Measurements from ENCODE around the gene FSTL1.

Gene FSTL1

DNA sequence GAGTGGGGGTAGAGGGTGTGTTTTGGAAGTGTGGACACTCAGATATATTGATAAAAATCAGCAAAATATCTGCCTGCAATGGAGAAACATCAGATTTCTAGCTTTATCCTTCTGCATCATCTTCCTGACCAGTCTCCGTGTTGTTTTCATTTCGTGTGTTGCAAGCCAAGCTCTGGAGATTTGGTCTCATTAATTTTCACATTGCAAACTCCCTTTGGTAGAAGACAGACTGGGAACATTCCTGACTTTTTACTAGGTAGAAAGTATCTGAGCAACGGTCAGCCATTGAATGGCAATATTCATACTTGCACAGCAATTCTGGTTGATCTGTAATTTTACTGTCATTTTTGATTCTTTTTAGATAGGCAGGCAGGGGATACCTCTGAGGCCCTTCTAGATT lies 30.4 kb downstream of the FSTL1 start:
- no peaks in the 10 kb centered on the region for H3K27me3 ChIP-seq (ENCODE audit: control insufficient read depth, insufficient read depth, low read length, poor library complexity, severe bottlenecking)
- H3K4me1 ChIP-seq (ENCODE audit: control insufficient read depth, insufficient read depth, low read length): peaks cover 41% of the 10 kb centered on the region
- H3K9me3 ChIP-seq (ENCODE audit: control insufficient read depth, low read length): no peaks in the 10 kb centered on the region
- no peak overlapping the region for H3K4me3 ChIP-seq (ENCODE audit: insufficient read depth, low read depth, low read length)
- no peaks in the 10 kb centered on the region for H3K36me3 ChIP-seq (ENCODE audit: control insufficient read depth, insufficient read depth, low read length)
- H3K27ac ChIP-seq (ENCODE audit: insufficient read depth, low read depth, low read length, poor library complexity, severe bottlenecking): no peak overlapping the region
- 96 to 97% methylated on average over 3 of the region's 3 CpGs for WGBS, 2 experiments

DNA sequence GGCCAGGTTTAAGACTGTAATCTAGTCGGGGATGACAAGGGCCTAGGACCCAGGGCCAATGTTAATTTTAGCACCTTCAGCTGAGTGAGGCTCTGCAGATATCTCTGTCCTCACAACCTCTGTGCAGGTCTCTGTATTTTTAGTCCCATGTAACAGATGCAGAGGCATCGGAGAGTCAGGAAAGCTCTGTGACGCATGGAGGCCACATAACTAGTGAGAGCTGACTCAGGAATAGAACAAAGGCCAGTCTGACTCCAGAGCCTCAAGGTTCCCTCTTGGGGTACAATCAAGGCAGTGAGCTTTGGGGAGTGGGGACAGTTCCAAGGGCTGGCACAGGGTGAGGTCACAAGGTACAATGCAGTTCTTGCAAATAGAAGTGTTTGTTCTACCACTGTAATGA lies 31.0 kb downstream of the FSTL1 start:
- Histone ChIP-seq H3K27me3 (ENCODE audit: control insufficient read depth, insufficient read depth, low read length, poor library complexity, severe bottlenecking) (no peaks in the 10 kb centered on the region), H3K36me3 (ENCODE audit: control insufficient read depth, insufficient read depth, low read length) (no peaks in the 10 kb centered on the region), H3K4me1 (ENCODE audit: control insufficient read depth, insufficient read depth, low read length) (peaks cover 41% of the 10 kb centered on the region), H3K9me3 (ENCODE audit: control insufficient read depth, low read length) (no peaks in the 10 kb centered on the region), H3K27ac (ENCODE audit: insufficient read depth, low read depth, low read length, poor library complexity, severe bottlenecking) (no peak overlapping the region), H3K4me3 (ENCODE audit: insufficient read depth, low read depth, low read length) (no peak overlapping the region)
- 92 to 93% methylated on average over 3 of the region's 3 CpGs for WGBS, 2 experiments

DNA sequence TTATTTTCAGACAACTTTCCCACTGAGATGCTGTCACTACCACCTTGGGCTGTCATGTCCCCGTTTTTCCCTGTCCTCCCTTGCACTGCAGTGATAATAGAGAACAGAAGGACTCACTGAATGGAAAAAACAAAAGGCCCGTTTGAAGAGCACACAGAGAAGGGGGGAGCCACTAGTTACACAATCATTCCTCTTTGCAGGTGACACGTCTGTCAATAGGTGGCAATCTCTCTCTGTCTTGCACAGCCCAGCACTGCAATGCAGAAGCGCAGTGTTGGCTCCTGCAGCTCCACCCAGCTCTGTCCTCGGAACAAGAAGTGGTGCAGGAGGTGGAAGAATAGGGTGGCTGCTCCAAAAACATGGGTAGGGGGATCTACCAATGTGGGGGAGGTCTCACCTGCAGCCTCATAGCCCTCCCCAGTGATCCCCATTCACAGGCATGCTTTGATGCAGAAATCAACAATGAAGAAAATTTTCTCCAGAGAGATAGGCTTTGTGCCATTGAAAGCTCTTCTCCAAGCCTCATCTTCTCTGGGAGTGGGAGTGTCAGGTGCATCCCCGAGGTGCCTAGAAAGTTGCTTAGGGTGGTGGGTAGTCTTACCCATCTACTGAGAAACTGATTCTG lies 31.8 kb downstream of the FSTL1 start:
- Histone ChIP-seq H3K36me3 (ENCODE audit: control insufficient read depth, insufficient read depth, low read length) (no peaks in the 10 kb centered on the region), H3K9me3 (ENCODE audit: control insufficient read depth, low read length) (no peaks in the 10 kb centered on the region), H3K4me3 (ENCODE audit: insufficient read depth, low read depth, low read length) (no peak overlapping the region), H3K4me1 (ENCODE audit: control insufficient read depth, insufficient read depth, low read length) (peaks cover 41% of the 10 kb centered on the region), H3K27me3 (ENCODE audit: control insufficient read depth, insufficient read depth, low read length, poor library complexity, severe bottlenecking) (no peaks in the 10 kb centered on the region), H3K27ac (ENCODE audit: insufficient read depth, low read depth, low read length, poor library complexity, severe bottlenecking) (no peak overlapping the region)
- 23 to 26% methylated on average over 6 of the region's 6 CpGs for WGBS, 2 experiments

DNA sequence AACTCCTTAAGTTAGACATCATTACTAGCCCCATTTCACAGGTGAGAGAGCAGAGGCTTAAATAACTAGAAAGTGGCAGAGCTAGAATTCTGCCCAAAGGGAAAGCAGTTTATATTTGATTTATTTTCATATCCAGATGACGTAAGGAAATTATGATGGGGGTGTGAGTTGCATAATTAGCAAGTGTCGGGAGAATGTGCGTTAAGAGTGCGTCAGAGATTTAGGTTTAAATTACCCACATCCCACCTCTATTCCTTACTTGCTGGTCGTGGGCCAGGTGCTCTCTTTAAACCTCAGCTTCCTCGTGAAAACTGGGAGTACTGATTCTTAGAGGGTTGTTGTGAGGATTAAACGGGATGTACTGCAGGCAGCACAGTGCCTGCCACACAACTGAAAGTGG lies 32.3 kb downstream of the FSTL1 start:
- no peak overlapping the region for H3K4me3 ChIP-seq (ENCODE audit: insufficient read depth, low read depth, low read length)
- H3K36me3 ChIP-seq (ENCODE audit: control insufficient read depth, insufficient read depth, low read length): peaks cover 2% of the 10 kb centered on the region
- no peak overlapping the region for H3K27ac ChIP-seq (ENCODE audit: insufficient read depth, low read depth, low read length, poor library complexity, severe bottlenecking)
- peaks cover 41% of the 10 kb centered on the region for H3K4me1 ChIP-seq (ENCODE audit: control insufficient read depth, insufficient read depth, low read length)
- no peaks in the 10 kb centered on the region for H3K9me3 ChIP-seq (ENCODE audit: control insufficient read depth, low read length)
- 76 to 83% methylated on average over 4 to 7 of the region's 7 CpGs for WGBS, 2 experiments
- H3K27me3 ChIP-seq (ENCODE audit: control insufficient read depth, insufficient read depth, low read length, poor library complexity, severe bottlenecking): no peaks in the 10 kb centered on the region

DNA sequence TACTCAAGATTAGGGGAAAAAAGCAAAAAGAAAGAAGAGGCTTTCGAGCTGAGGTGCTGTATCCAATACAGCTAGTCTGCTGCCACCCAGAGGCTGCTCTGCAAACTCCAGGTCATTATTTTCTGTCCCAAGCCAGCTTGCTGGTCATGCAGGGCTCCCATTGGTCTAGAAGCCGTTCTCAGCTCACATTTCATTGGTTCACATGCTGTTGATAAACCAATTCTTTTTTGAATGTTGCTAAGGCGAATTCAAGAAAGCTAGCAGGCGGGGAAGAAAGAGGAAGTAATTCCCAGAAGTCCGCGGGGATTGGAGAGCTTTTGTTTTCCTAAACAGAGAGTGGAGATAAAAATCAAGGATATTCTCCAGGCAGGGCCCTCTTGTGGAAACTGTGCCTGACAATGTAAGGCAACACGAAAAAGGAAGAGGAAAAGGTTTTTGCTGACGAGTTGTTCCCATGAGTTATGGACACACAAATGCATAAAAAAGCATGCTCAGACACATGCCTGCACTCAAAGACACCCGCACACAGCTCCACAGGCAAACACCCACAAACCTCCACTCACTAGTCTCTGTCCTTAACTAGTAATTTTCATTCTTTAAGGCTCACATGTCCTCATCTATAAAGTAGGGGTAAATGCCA lies 33.4 kb downstream of the FSTL1 start:
- H3K27ac ChIP-seq (ENCODE audit: insufficient read depth, low read depth, low read length, poor library complexity, severe bottlenecking): peak overlapping the region; percentile 64
- H3K4me3 ChIP-seq (ENCODE audit: insufficient read depth, low read depth, low read length): no peak overlapping the region
- H3K4me1 ChIP-seq (ENCODE audit: control insufficient read depth, insufficient read depth, low read length): peaks cover 41% of the 10 kb centered on the region
- peaks cover 10% of the 10 kb centered on the region for H3K36me3 ChIP-seq (ENCODE audit: control insufficient read depth, insufficient read depth, low read length)
- H3K9me3 ChIP-seq (ENCODE audit: control insufficient read depth, low read length): no peaks in the 10 kb centered on the region
- whole genome bisulfite sequencing, 2 experiments: 10 to 17% methylated on average over 9 of the region's 9 CpGs
- H3K27me3 ChIP-seq (ENCODE audit: control insufficient read depth, insufficient read depth, low read length, poor library complexity, severe bottlenecking): no peaks in the 10 kb centered on the region

DNA sequence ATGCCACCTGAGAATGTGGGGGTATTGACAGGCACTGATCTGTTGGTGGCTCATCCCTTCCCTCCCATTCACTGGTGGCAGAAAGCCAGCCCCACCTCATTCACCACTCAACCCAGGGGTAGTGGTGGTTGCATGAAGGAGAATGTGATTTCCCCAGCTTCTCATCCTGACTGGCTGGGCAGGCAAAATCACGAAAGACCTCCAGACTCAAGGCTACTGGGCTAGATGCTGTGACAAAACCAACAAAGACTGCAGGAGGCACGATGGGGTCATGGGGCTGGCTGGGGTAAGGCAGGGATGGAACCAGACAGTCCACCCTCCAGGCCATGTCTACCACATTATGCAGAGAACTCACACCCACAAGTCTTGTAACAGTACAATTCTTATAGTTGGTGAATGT lies 33.9 kb downstream of the FSTL1 start:
- no peaks in the 10 kb centered on the region for H3K27me3 ChIP-seq (ENCODE audit: control insufficient read depth, insufficient read depth, low read length, poor library complexity, severe bottlenecking)
- H3K4me3 ChIP-seq (ENCODE audit: insufficient read depth, low read depth, low read length): no peak overlapping the region
- WGBS, 2 experiments: 47 to 61% methylated on average over 2 of the region's 2 CpGs
- no peak overlapping the region for H3K27ac ChIP-seq (ENCODE audit: insufficient read depth, low read depth, low read length, poor library complexity, severe bottlenecking)
- H3K9me3 ChIP-seq (ENCODE audit: control insufficient read depth, low read length): no peaks in the 10 kb centered on the region
- peaks cover 15% of the 10 kb centered on the region for H3K36me3 ChIP-seq (ENCODE audit: control insufficient read depth, insufficient read depth, low read length)
- H3K4me1 ChIP-seq (ENCODE audit: control insufficient read depth, insufficient read depth, low read length): peaks cover 39% of the 10 kb centered on the region

DNA sequence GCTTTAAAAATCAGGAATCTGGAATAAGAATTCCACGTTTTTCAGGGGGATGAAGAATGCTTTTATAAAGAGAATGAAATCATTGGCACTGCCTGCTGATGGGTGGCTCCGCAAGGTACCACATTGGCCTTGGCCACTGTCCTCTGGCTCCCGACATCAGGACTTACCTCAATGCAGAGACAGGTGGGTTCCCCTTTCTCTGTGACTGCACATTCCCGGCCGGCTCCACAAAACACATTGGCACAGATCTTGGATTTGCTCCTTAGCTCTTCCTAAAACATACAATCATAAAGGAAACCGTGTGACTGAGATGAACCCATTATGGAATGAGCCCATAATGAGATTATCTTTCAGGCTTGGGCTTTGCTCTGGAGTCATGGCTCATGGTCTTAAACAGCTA lies 35.0 kb downstream of the FSTL1 start:
- no peaks in the 10 kb centered on the region for H3K9me3 ChIP-seq (ENCODE audit: control insufficient read depth, low read length)
- peaks cover 29% of the 10 kb centered on the region for H3K4me1 ChIP-seq (ENCODE audit: control insufficient read depth, insufficient read depth, low read length)
- no peak overlapping the region for H3K27ac ChIP-seq (ENCODE audit: insufficient read depth, low read depth, low read length, poor library complexity, severe bottlenecking)
- H3K4me3 ChIP-seq (ENCODE audit: insufficient read depth, low read depth, low read length): no peak overlapping the region
- H3K36me3 ChIP-seq (ENCODE audit: control insufficient read depth, insufficient read depth, low read length): peaks cover 24% of the 10 kb centered on the region
- WGBS, 2 experiments: 96 to 97% methylated on average over 6 of the region's 6 CpGs
- H3K27me3 ChIP-seq (ENCODE audit: control insufficient read depth, insufficient read depth, low read length, poor library complexity, severe bottlenecking): no peaks in the 10 kb centered on the region

DNA sequence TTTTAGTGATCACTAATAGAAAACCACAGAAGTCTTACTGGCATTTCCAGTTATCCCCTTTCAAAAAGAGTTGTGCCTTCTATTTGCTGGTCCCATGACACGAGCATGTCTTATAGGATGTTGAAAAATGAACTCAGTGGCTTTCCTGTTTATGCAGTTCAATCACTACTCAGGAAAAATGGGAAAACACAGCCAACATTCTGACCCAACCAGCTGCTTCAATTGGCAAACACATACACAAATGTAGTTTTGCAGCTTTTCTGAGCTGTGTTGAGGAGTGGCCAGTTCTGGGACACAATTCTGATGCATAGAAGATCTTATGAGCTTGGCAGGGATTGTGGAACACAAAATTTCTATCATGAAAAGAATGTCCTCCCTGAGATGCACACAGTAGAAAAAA lies 40.3 kb downstream of the FSTL1 start:
- no peak overlapping the region for H3K4me3 ChIP-seq (ENCODE audit: insufficient read depth, low read depth, low read length)

DNA sequence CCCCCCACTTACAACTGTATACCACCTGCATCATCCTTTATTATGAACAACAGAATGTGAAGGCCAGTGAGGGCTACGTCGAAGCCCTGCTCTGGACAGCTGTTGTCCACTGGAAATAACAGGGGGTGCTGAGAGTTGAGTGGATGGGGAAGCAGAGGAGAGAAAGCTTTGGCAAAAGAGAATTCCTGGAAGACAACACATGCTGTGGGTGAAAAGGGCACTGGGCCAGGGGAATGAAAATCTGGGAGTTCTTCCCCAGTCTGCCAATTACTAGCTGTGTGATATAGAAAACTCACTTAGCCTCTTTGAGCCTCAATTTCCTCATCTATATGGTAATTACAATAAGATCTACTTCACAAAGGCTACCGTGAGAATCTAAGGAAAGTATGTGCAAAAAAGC lies 40.7 kb downstream of the FSTL1 start:
- Histone ChIP-seq H3K9me3 (ENCODE audit: control insufficient read depth, low read length) (no peaks in the 10 kb centered on the region), H3K4me3 (ENCODE audit: insufficient read depth, low read depth, low read length) (no peak overlapping the region), H3K4me1 (ENCODE audit: control insufficient read depth, insufficient read depth, low read length) (no peaks in the 10 kb centered on the region), H3K27me3 (ENCODE audit: control insufficient read depth, insufficient read depth, low read length, poor library complexity, severe bottlenecking) (no peaks in the 10 kb centered on the region), H3K36me3 (ENCODE audit: control insufficient read depth, insufficient read depth, low read length) (peaks cover 65% of the 10 kb centered on the region), H3K27ac (ENCODE audit: insufficient read depth, low read depth, low read length, poor library complexity, severe bottlenecking) (no peak overlapping the region)
- WGBS, 2 experiments: 98 to 100% methylated on average over 2 to 3 of the region's 3 CpGs

More for the DNA sequence above, 40.3 kb downstream of the FSTL1 start:
- Histone ChIP-seq H3K27me3 (ENCODE audit: control insufficient read depth, insufficient read depth, low read length, poor library complexity, severe bottlenecking) (no peaks in the 10 kb centered on the region), H3K36me3 (ENCODE audit: control insufficient read depth, insufficient read depth, low read length) (peaks cover 64% of the 10 kb centered on the region), H3K27ac (ENCODE audit: insufficient read depth, low read depth, low read length, poor library complexity, severe bottlenecking) (no peak overlapping the region), H3K9me3 (ENCODE audit: control insufficient read depth, low read length) (no peaks in the 10 kb centered on the region), H3K4me1 (ENCODE audit: control insufficient read depth, insufficient read depth, low read length) (no peaks in the 10 kb centered on the region)
- WGBS, 2 experiments: 88 to 100% methylated on average over 1 of the region's 1 CpG

DNA sequence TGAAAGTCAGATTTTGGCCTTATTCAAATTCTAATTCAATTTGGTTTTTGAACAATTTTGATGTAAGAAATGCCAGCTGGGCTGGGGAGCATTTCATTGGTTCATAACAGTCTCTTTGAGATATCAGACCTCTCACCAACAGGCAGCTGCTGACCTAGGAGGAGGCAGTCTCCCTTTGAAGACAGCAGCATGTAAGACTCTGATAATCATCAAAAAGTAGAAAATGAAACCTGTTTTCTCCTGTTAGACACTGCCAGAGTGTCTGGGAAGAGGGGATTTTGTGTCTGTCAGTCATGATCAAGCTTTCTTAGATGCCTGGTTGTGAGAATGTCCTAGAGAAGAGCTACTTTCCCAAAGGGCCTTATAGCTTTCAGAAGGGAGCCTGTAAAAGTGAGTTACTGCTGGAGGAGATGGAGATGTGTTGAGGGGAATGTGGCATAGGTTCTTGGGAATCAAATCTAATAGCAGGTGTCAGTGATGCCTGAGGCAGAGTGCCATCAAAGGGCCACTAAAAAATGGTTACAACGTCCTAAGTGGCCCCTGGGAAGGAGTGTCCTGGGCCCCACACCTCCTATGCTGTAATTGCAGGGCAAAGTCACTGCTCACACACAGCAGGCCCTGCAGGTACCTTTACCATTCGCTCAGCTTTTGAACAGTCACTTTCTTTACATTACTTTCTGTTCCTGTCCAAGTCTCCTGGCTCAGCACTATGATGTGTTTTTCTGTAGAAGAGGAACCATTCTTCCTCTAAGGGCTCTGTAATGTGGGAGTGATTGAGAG lies 43.1 kb downstream of the FSTL1 start:
- Histone ChIP-seq H3K27ac (ENCODE audit: insufficient read depth, low read depth, low read length, poor library complexity, severe bottlenecking) (no peak overlapping the region), H3K4me3 (ENCODE audit: insufficient read depth, low read depth, low read length) (no peak overlapping the region), H3K9me3 (ENCODE audit: control insufficient read depth, low read length) (no peaks in the 10 kb centered on the region), H3K27me3 (ENCODE audit: control insufficient read depth, insufficient read depth, low read length, poor library complexity, severe bottlenecking) (no peaks in the 10 kb centered on the region), H3K4me1 (ENCODE audit: control insufficient read depth, insufficient read depth, low read length) (no peaks in the 10 kb centered on the region), H3K36me3 (ENCODE audit: control insufficient read depth, insufficient read depth, low read length) (peaks cover 77% of the 10 kb centered on the region)
- 76 to 90% methylated on average over 2 of the region's 2 CpGs for WGBS, 2 experiments

All from ectodermal cell (in vitro differentiated cells).